HepG2 (cell line): Measurements from ENCODE around the gene GIN1. TPM values are rescaled to one million over a fixed set of nuclear protein-coding genes. Genes with fewer than 3 reads are reported as not detected.

Experiments
- ATAC-seq: fragments of 200-7000 bp; cut with Tn5 transposase; 3 replicates; pipeline ENCODE4 v1.9.1; 2020; ENCODE audit warnings: mild to moderate bottlenecking, moderate library complexity
- BruUV-seq: library from RNA; stranded (reverse); fragments of 400-500 nt; replicated peaks from 2 replicates; lab custom pipeline; 2021; lab: Mats Ljungman, UMichigan
- CTCF ChIA-PET: fragments of 300-600 bp; formaldehyde crosslinking; extraction: SDS; loops from one replicate; lab custom pipeline; 2021; ENCODE audit warnings: low total read pairs, inconsistent platforms, low intra/inter-chr PET ratio; lab: Yijun Ruan, JAX
- POLR2A ChIA-PET: fragments of 350-600 bp; sonication (Branson Sonifier 250); formaldehyde crosslinking; loops from one replicate; lab custom pipeline; 2020; ENCODE audit warnings: antibody characterized with exemption, inconsistent platforms; lab: Yijun Ruan, JAX
- DNase-seq: peaks from one replicate; pipeline ENCODE4 v3.0.0-alpha.2; 2015; ENCODE audit warnings: low spot score
- FAIRE-seq: peaks from 3 replicates; lab custom pipeline; 2011; peaks lifted over from hg19 to GRCh38; lab: Jason Lieb, UNC
- H2AFZ ChIP-seq: one replicate; pipeline ENCODE4 v1.6.1; 2011; ENCODE audit warnings: low read length, inconsistent platforms
- H3K27ac ChIP-seq: fragments of 300-600 bp; 3 replicates; pipeline ENCODE4 v1.8.0; 2011; ENCODE audit warnings: mixed run types, mild to moderate bottlenecking, mixed read lengths, low read length, inconsistent platforms; ENCODE audit not compliant: insufficient read depth; ENCODE audit errors: extremely low read length
- H3K27me3 ChIP-seq, 2 experiments: fragments of 200-600 bp in 1 of 2; 2 replicates in 1 of 2; 3 replicates in 1 of 2; pipeline versions ENCODE4 v1.6.0 to v1.8.0; 2011; ENCODE audit warnings: low read length in 2 of 2, mild to moderate bottlenecking in 2 of 2, moderate library complexity in 2 of 2, inconsistent platforms in 1 of 2; ENCODE audit not compliant: insufficient read depth in 2 of 2, control insufficient read depth in 1 of 2
- H3K36me3 ChIP-seq, 2 experiments: fragments of 200-600 bp in 1 of 2; replicated peaks in 1 of 2; 2 replicates in 1 of 2; 3 replicates in 1 of 2; pipeline versions ENCODE4 v1.5.1 to v1.8.0; 2011; ENCODE audit warnings: low read length in 2 of 2, inconsistent platforms in 1 of 2; ENCODE audit not compliant: insufficient read depth in 2 of 2, control insufficient read depth in 1 of 2
- H3K4me1 ChIP-seq: 2 replicates; pipeline ENCODE4 v1.5.1; 2012; ENCODE audit warnings: low read length, inconsistent platforms; ENCODE audit not compliant: insufficient read depth
- H3K4me2 ChIP-seq: 2 replicates; pipeline ENCODE4 v1.6.0; 2011; ENCODE audit warnings: low read depth, low read length, inconsistent platforms
- H3K4me3 ChIP-seq, 3 experiments: fragments of 200-600 bp in 1 of 3; sonication (generic), shearing (Covaris generic) in 1 of 3; replicated peaks in 1 of 3; 2 replicates each; pipeline ENCODE4 v1.5.1; 2011 to 2016; ENCODE audit warnings: low read length in 3 of 3, inconsistent platforms in 2 of 3, low read depth in 2 of 3, mild to moderate bottlenecking in 2 of 3, control low read depth in 1 of 3, mixed read lengths in 1 of 3; ENCODE audit not compliant: insufficient read depth in 1 of 3
- H3K79me2 ChIP-seq: one replicate; pipeline ENCODE4 v1.6.1; 2011; ENCODE audit warnings: low read length, inconsistent platforms; ENCODE audit not compliant: insufficient read depth
- H3K9ac ChIP-seq: 2 replicates; pipeline ENCODE4 v1.6.0; 2011; ENCODE audit warnings: mild to moderate bottlenecking, low read depth, low read length, inconsistent platforms; ENCODE audit not compliant: insufficient read depth
- H3K9me3 ChIP-seq: 2 replicates; pipeline ENCODE4 v1.5.1; 2012; ENCODE audit warnings: mild to moderate bottlenecking, low read length
- H4K20me1 ChIP-seq: 2 replicates; pipeline ENCODE4 v1.6.0; 2011; ENCODE audit warnings: inconsistent platforms, mild to moderate bottlenecking, low read length, moderate library complexity; ENCODE audit not compliant: insufficient read depth
- ATF2 ChIP-seq: sonication (generic); formaldehyde crosslinking; IDR thresholded peaks from 2 replicates; pipeline ENCODE4 v1.4.0; 2020; ENCODE audit warnings: missing genetic modification reagents
- ESRRA ChIP-seq: sonication (generic); formaldehyde crosslinking; IDR thresholded peaks from 2 replicates; pipeline ENCODE4 v1.5.1; 2020; ENCODE audit warnings: mild to moderate bottlenecking, low read depth, missing genetic modification reagents
- GPN1 ChIP-seq: sonication (generic); formaldehyde crosslinking; IDR thresholded peaks from 2 replicates; pipeline ENCODE4 v1.5.1; 2020; ENCODE audit warnings: missing genetic modification reagents, borderline replicate concordance
- JUN ChIP-seq: sonication (generic); formaldehyde crosslinking; IDR thresholded peaks from 2 replicates; pipeline ENCODE4 v1.4.0; 2020; ENCODE audit warnings: mild to moderate bottlenecking, missing genetic modification reagents
- KMT2B ChIP-seq: IDR thresholded peaks from 2 replicates; pipeline ENCODE4 v1.6.1; 2016; ENCODE audit warnings: missing genetic modification reagents, missing compliant biosample characterization
- MATR3 ChIP-seq: sonication (generic); formaldehyde crosslinking; IDR thresholded peaks from 2 replicates; pipeline ENCODE4 v1.4.0; 2020; ENCODE audit warnings: missing genetic modification reagents
- NBN ChIP-seq: fragments of 450-650 bp; conservative IDR thresholded peaks from 2 replicates; pipeline ENCODE4 v1.6.1; 2017
- NCOA1 ChIP-seq: sonication (generic); formaldehyde crosslinking; IDR thresholded peaks from 2 replicates; pipeline ENCODE4 v1.9.0; 2021; ENCODE audit warnings: missing genetic modification reagents
- RFX3 ChIP-seq: IDR thresholded peaks from 2 replicates; pipeline ENCODE4 v1.6.1; 2016; ENCODE audit warnings: missing biosample characterization, missing genetic modification reagents
- TRIM22 ChIP-seq: fragments of 450-650 bp; IDR thresholded peaks from 2 replicates; pipeline ENCODE4 v1.6.1; 2017
- ZBTB8A ChIP-seq: sonication (generic); formaldehyde crosslinking; IDR thresholded peaks from 2 replicates; pipeline ENCODE4 v1.4.0; 2020; ENCODE audit warnings: mild to moderate bottlenecking, low read depth, missing genetic modification reagents, borderline replicate concordance
- ZNF547 ChIP-seq: sonication (generic); formaldehyde crosslinking; IDR thresholded peaks from 2 replicates; pipeline ENCODE4 v1.5.1; 2020; ENCODE audit warnings: mild to moderate bottlenecking, missing genetic modification reagents
- ZSCAN30 ChIP-seq: sonication (generic); formaldehyde crosslinking; IDR thresholded peaks from 2 replicates; pipeline ENCODE4 v1.5.0; 2020; ENCODE audit warnings: mild to moderate bottlenecking, missing genetic modification reagents
- WGBS: methylation state at CpG from one replicate; pipeline ENCODE4 v1.1.6; 2017; ENCODE audit warnings: low lambda C conversion rate; 5-methylcytosine and 5-hydroxymethylcytosine counted together
- in situ Hi-C: cut with HindIII; loops from 2 replicates; pipeline ENCODE4 v1.10.0; 2017; ENCODE audit warnings: low pct_unique_long_range_greater_than_20kb; ENCODE audit not compliant: extremely low pct_ligation_motif_present
- intact Hi-C: fragments of 100-400 bp; cut with micrococcal nuclease; formaldehyde crosslinking; loops from one replicate; pipeline ENCODE4 v1.10.0; 2022; ENCODE audit not compliant: unreplicated experiment
- polyA plus RNA-seq, 8 experiments: library from polyadenylated mRNA; depleted of rRNA in 3 of 8; stranded (reverse) in 7 of 8; unstranded in 1 of 8; fragments of >200 nt; fragmentation: Illumina TruSeq in 4 of 8; extraction: Trizol in 4 of 8; gene quantifications; 2 replicates each; pipeline versions ENCODE4 v1.2.1 to v1.2.3, GENCODE V29; 2011 to 2016; ENCODE audit warnings: low read depth in 4 of 8, missing spikeins in 1 of 8, mixed read lengths in 1 of 8; ENCODE audit not compliant: insufficient read depth in 1 of 8
- total RNA-seq, 5 experiments: library from RNA; depleted of rRNA; stranded (reverse); fragments of >200 nt; fragmentation: Illumina TruSeq; extraction: Trizol; gene quantifications; 2 replicates each; pipeline ENCODE4 v1.2.3, GENCODE V29; 2016; ENCODE audit warnings: low read depth in 1 of 5

GIN1 gene
- total and polyA plus RNA-seq, 2 of the 13 experiments (the other 11 are each of a cell fraction or from before 2014, with no cell fraction given): 1.7 to 7.7 TPM

GRCh38 chr5:103127292-103127817 is 7.4 kb upstream of the GIN1 start (continued):
- no peak for TF ChIP-seq MATR3 (CRISPR knock-in tag)
- no peak for TF ChIP-seq ZNF547 (CRISPR knock-in tag)
- TF ChIP-seq GPN1: no peak
- no peak for TF ChIP-seq ZBTB8A (CRISPR knock-in tag)
- TF ChIP-seq NCOA1: no peak
- TF ChIP-seq JUN (CRISPR knock-in tag): no peak
- no peak for TF ChIP-seq NBN

GRCh38 chr5:103126557-103126956 is 6.6 kb upstream of the GIN1 start:
- no peaks in the 10 kb centered on the region for H3K27me3 ChIP-seq
- no peak for FAIRE-seq
- no peaks in the 10 kb centered on the region for H4K20me1 ChIP-seq
- TF ChIP-seq TRIM22 (no peak), ZSCAN30 (CRISPR knock-in tag) (no peak), RFX3 (CRISPR knock-in tag) (no peak), ATF2 (no peak), ESRRA (CRISPR knock-in tag) (no peak), KMT2B (no peak)
- TF ChIP-seq, all 625 proteins: peak for 0
- in situ Hi-C loops: no loop called here
- H3K4me2 ChIP-seq: no peak overlapping the region
- no peak overlapping the region for H3K27ac ChIP-seq
- H3K79me2 ChIP-seq: peaks cover 25% of the 10 kb centered on the region
- H2AFZ ChIP-seq: no peak overlapping the region
- CTCF ChIA-PET: no interaction called here
- no peak for DNase-seq
- no peaks in the 10 kb centered on the region for H3K9me3 ChIP-seq
- POLR2A ChIA-PET: no interaction called here
- no TSS peak for BruUV-seq
- intact Hi-C loops: no loop called here
- 92% methylated on average over 5 of the region's 5 CpGs for WGBS
- no peak overlapping the region for H3K4me3 ChIP-seq
- H3K36me3 ChIP-seq: no peaks in the 10 kb centered on the region
- no peak overlapping the region for H3K9ac ChIP-seq
- peaks cover 17% of the 10 kb centered on the region for H3K4me1 ChIP-seq
- no peak for ATAC-seq
